Neural progenitor cell (in vitro differentiated cells): ENCODE data around the gene ARMC10.
"Not testable (repeated sequence)": the region's sequence is repeated elsewhere in the genome, so short reads cannot be mapped to it uniquely, and the experiment has no call there.

Experiments
- EZH2 ChIP-seq: fragments of 200-600 bp; sonication (generic); IDR thresholded peaks from 2 replicates; pipeline ENCODE4 v1.6.1; 2017; ENCODE audit warnings: antibody characterized with exemption, mild to moderate bottlenecking, moderate library complexity
- EZH2phosphoT487 ChIP-seq: fragments of 200-600 bp; sonication (generic); IDR thresholded peaks from 2 replicates; pipeline ENCODE4 v1.6.1; 2017; ENCODE audit warnings: antibody characterized with exemption
- TF ChIP-seq, protein P1 (sequence below): fragments of 200-600 bp; sonication (generic); IDR thresholded peaks from 2 replicates; pipeline ENCODE4 v1.5.1; 2017; ENCODE audit warnings: antibody characterized with exemption, mild to moderate bottlenecking

DNA sequence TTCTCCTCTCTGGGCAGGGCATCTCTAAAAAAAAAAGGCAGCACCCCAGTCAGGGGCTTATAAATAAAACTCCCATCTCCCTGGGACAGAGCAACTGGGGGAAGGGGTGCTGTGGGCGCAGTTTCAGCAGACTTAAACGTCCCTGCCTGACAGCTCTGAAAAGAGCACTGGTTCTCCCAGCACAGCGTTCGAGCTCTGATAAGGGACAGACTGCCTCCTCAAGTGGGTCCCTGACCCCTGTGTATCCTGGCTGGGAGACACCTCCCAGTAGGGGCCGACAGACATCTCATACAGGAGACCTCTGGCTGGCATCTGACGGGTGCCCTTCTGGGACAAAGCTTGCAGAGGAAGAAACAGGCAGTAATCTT lies 31.7 kb downstream of the ARMC10 start:
- TF ChIP-seq, protein P1, sequence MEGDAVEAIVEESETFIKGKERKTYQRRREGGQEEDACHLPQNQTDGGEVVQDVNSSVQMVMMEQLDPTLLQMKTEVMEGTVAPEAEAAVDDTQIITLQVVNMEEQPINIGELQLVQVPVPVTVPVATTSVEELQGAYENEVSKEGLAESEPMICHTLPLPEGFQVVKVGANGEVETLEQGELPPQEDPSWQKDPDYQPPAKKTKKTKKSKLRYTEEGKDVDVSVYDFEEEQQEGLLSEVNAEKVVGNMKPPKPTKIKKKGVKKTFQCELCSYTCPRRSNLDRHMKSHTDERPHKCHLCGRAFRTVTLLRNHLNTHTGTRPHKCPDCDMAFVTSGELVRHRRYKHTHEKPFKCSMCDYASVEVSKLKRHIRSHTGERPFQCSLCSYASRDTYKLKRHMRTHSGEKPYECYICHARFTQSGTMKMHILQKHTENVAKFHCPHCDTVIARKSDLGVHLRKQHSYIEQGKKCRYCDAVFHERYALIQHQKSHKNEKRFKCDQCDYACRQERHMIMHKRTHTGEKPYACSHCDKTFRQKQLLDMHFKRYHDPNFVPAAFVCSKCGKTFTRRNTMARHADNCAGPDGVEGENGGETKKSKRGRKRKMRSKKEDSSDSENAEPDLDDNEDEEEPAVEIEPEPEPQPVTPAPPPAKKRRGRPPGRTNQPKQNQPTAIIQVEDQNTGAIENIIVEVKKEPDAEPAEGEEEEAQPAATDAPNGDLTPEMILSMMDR, result not testable (repeated sequence)
- TF ChIP-seq EZH2, EZH2phosphoT487: not testable (repeated sequence)
